GM10266 (cell line): ENCODE data around the gene CENPC.
A peak's percentile ranks its signal among the peaks of the same experiment; 100 is the strongest.

ENCODE experiments used
- DNase-seq: peaks from one replicate; pipeline ENCODE4 v3.0.0; 2012; ENCODE audit errors: extremely low spot score
- CTCF ChIP-seq: IDR thresholded peaks from 2 replicates; pipeline ENCODE4 v1.5.1; 2012; ENCODE audit warnings: mild to moderate bottlenecking, low read depth; ENCODE audit not compliant: control insufficient read depth, insufficient read depth; ENCODE audit errors: missing control alignments

CENPC gene

GRCh38 chr4:67545199-67546003 lies at the start of gene CENPC:
Gene CENPC (minus strand): TSS chr4:67545503. CDS start chr4:67545355, 148 bp downstream.
- TF ChIP-seq CTCF, result no peak
- peak; percentile 82 for DNase-seq

GRCh38 chr4:67593741-67594175 lies 48.5 kb upstream of the CENPC start:
- no peak for TF ChIP-seq CTCF
- no peak for DNase-seq

GRCh38 chr4:67587156-67587555 lies 41.9 kb upstream of the CENPC start:
- DNase-seq, result no peak
- TF ChIP-seq CTCF, result no peak

GRCh38 chr4:67584496-67584895 lies 39.2 kb upstream of the CENPC start:
- no peak for TF ChIP-seq CTCF
- DNase-seq, result no peak

- no peak for TF ChIP-seq CTCF
- DNase-seq, result no peak
These were observed 36.6 kb upstream of the CENPC start for GRCh38 chr4:67581913-67582312.

- TF ChIP-seq CTCF, result no peak
- DNase-seq, result peak; percentile 17
These were observed 36.0 kb upstream of the CENPC start for GRCh38 chr4:67581208-67581857.

GRCh38 chr4:67580577-67580976 lies 35.3 kb upstream of the CENPC start:
- no peak for TF ChIP-seq CTCF
- DNase-seq, result no peak
